SK-N-SH (cell line): ENCODE measurements around the gene PRM1.

Experiments
- CHD2 ChIP-seq: fragments of 150-350 bp; IDR thresholded peaks from 2 replicates; pipeline ENCODE4 v1.6.1; 2018; ENCODE audit warnings: low read length; ENCODE audit not compliant: partially characterized antibody
- CTCF ChIP-seq: fragments of 200-600 bp; sonication (generic); IDR thresholded peaks from 2 replicates; pipeline ENCODE4 v1.6.1; 2017; ENCODE audit warnings: antibody characterized with exemption, mild to moderate bottlenecking, moderate library complexity
- EP300 ChIP-seq, 2 experiments: IDR thresholded peaks; 2 replicates each; pipeline versions ENCODE4 v1.4.0 to v1.6.1; 2012; ENCODE audit warnings: borderline replicate concordance in 1 of 2, low read depth in 1 of 2, low read length in 1 of 2
- EZH2phosphoT487 ChIP-seq: fragments of 200-600 bp; sonication (generic); IDR thresholded peaks from 2 replicates; pipeline ENCODE4 v1.6.1; 2017; ENCODE audit warnings: low read depth, mixed run types, mild to moderate bottlenecking, antibody characterized with exemption, moderate library complexity, borderline replicate concordance
- MAX ChIP-seq: IDR thresholded peaks from 2 replicates; pipeline ENCODE4 v1.4.0; 2012; ENCODE audit warnings: low read depth
- NFIC ChIP-seq: IDR thresholded peaks from 2 replicates; pipeline ENCODE4 v1.4.0; 2012; ENCODE audit warnings: borderline replicate concordance
- POLR2AphosphoS5 ChIP-seq: IDR thresholded peaks from 2 replicates; pipeline ENCODE4 v1.6.1; 2012; ENCODE audit warnings: low read depth, low read length
- RAD21 ChIP-seq: IDR thresholded peaks from 2 replicates; pipeline ENCODE4 v1.6.1; 2012; ENCODE audit warnings: mild to moderate bottlenecking, low read length
- REST ChIP-seq: IDR thresholded peaks from 2 replicates; pipeline ENCODE4 v1.6.1; 2012; ENCODE audit warnings: mild to moderate bottlenecking, low read depth, low read length, moderate library complexity
- RFX5 ChIP-seq: IDR thresholded peaks from 2 replicates; pipeline ENCODE4 v1.6.1; 2012; ENCODE audit warnings: mild to moderate bottlenecking, improper control_type of control experiment, low read length
- TAF1 ChIP-seq: IDR thresholded peaks from 2 replicates; pipeline ENCODE4 v1.6.1; 2012; ENCODE audit warnings: low read depth, mild to moderate bottlenecking, low read length, moderate library complexity, borderline replicate concordance
- TF ChIP-seq, protein P1 (sequence below): fragments of 150-350 bp; IDR thresholded peaks from 2 replicates; pipeline ENCODE4 v1.6.1; 2017; ENCODE audit warnings: antibody characterized with exemption, low read length, low read depth, borderline replicate concordance

GRCh38 chr16:11310997-11311561 lies 29.9 kb upstream of the PRM1 start:
- TF ChIP-seq REST (no peak), TAF1 (no peak), CTCF (no peak), RAD21 (no peak), POLR2AphosphoS5 (no peak), RFX5 (no peak), EP300 (IDR thresholded peaks at IDR 0.05; ENCODE audit: borderline replicate concordance in 1 of 2, low read depth in 1 of 2, low read length in 1 of 2) (no peak), CHD2 (no peak), NFIC (no peak), EZH2phosphoT487 (no peak), MAX (no peak)
- TF ChIP-seq, protein P1, sequence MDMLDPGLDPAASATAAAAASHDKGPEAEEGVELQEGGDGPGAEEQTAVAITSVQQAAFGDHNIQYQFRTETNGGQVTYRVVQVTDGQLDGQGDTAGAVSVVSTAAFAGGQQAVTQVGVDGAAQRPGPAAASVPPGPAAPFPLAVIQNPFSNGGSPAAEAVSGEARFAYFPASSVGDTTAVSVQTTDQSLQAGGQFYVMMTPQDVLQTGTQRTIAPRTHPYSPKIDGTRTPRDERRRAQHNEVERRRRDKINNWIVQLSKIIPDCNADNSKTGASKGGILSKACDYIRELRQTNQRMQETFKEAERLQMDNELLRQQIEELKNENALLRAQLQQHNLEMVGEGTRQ, result no peak
